ENCODE results near the gene ESPN. TPM values are rescaled to one million over a fixed set of nuclear protein-coding genes. Genes with fewer than 3 reads are reported as not detected.
"Not testable (repeated sequence)": the region's sequence is repeated elsewhere in the genome, so short reads cannot be mapped to it uniquely, and the experiment has no call there.

Gene ESPN
- total RNA-seq, 4 donors from 2014 or later, result 0.33 to 1.0 (median 1.0) TPM; not detected in 1

GRCh38 chr1:6447818-6448748, 23.5 kb downstream of the ESPN start:
- no peaks in the 10 kb centered on the region for H3K36me3 ChIP-seq
- DNase-seq (ENCODE audit: extremely low spot score), result no peak
- WGBS, result 0% methylated on average over 11 of the region's 68 CpGs
- TF ChIP-seq POLR2A (IDR thresholded peaks at IDR 0.05; ENCODE audit: low read depth) (no peak), CTCF (IDR thresholded peaks at IDR 0.05) (no peak), EP300 (IDR thresholded peaks at IDR 0.05) (no peak), POLR2AphosphoS5 (IDR thresholded peaks at IDR 0.05) (no peak)
- H3K9me3 ChIP-seq, result no peaks in the 10 kb centered on the region
- H3K27ac ChIP-seq (replicated peaks in 1 of 4), result no peak overlapping the region
- H3K4me3 ChIP-seq, result peak overlapping the region; percentile 25 to 51 (median 34)
- peaks cover 10 to 28% (median 25%) of the 10 kb centered on the region in 4 donors for H3K4me1 ChIP-seq
- intact Hi-C loops (cut with DNase I), result no loop called here
- peaks cover 0 to 96% (median 46%) of the 10 kb centered on the region in 4 donors for H3K27me3 ChIP-seq

- no peak for TF ChIP-seq EP300 (IDR thresholded peaks at IDR 0.05)
- no peak for TF ChIP-seq POLR2AphosphoS5 (IDR thresholded peaks at IDR 0.05)
- no peak for TF ChIP-seq CTCF (IDR thresholded peaks at IDR 0.05)
- TF ChIP-seq POLR2A (IDR thresholded peaks at IDR 0.05; ENCODE audit: low read depth), result no peak
- Histone ChIP-seq H3K27ac (replicated peaks in 1 of 4) (no peak overlapping the region), H3K4me3 (peak overlapping the region; percentile 25 to 51 (median 34)), H3K4me1 (peaks cover 10 to 31% (median 27%) of the 10 kb centered on the region in 4 donors), H3K36me3 (no peaks in the 10 kb centered on the region), H3K9me3 (no peaks in the 10 kb centered on the region), H3K27me3 (peaks cover 0 to 97% (median 49%) of the 10 kb centered on the region in 4 donors)
- intact Hi-C loops (cut with DNase I), result no loop called here
- DNase-seq (ENCODE audit: extremely low spot score), result no peak
- 20% methylated on average over 13 of the region's 66 CpGs for WGBS
Measured at GRCh38 chr1:6448749-6449631, 24.4 kb downstream of the ESPN start.

GRCh38 chr1:6450005-6450450, 25.5 kb downstream of the ESPN start:
- Histone ChIP-seq H3K27ac (replicated peaks in 1 of 4) (no peak overlapping the region), H3K4me1 (peaks cover 10 to 41% (median 37%) of the 10 kb centered on the region in 4 donors), H3K36me3 (no peaks in the 10 kb centered on the region), H3K4me3 (no peak overlapping the region), H3K9me3 (no peaks in the 10 kb centered on the region), H3K27me3 (peaks cover 0 to 100% (median 49%) of the 10 kb centered on the region in 4 donors)
- TF ChIP-seq POLR2A (IDR thresholded peaks at IDR 0.05; ENCODE audit: low read depth), result no peak
- no peak for TF ChIP-seq CTCF (IDR thresholded peaks at IDR 0.05)
- TF ChIP-seq POLR2AphosphoS5 (IDR thresholded peaks at IDR 0.05), result no peak
- TF ChIP-seq EP300 (IDR thresholded peaks at IDR 0.05), result no peak
- intact Hi-C loops (cut with DNase I), result no loop called here
- DNase-seq (ENCODE audit: extremely low spot score), result no peak
- WGBS, result 16% methylated on average over 4 of the region's 7 CpGs

GRCh38 chr1:6450486-6450885, 25.9 kb downstream of the ESPN start:
- H3K9me3 ChIP-seq; H3K36me3 ChIP-seq; H3K4me3 ChIP-seq; DNase-seq (ENCODE audit: extremely low spot score); intact Hi-C loops (cut with DNase I); H3K27ac ChIP-seq (replicated peaks in 1 of 4): not testable (repeated sequence)
- WGBS, result 40% methylated on average over 10 of the region's 10 CpGs
- H3K4me1 ChIP-seq, result peaks cover 10 to 46% (median 42%) of the 10 kb centered on the region in 4 donors
- peaks cover 0 to 100% (median 49%) of the 10 kb centered on the region in 4 donors for H3K27me3 ChIP-seq
